Keratinocyte (primary cell): ENCODE data around the gene ONECUT2.

Experiments used
- EZH2 ChIP-seq: IDR thresholded peaks from one replicate; pipeline ENCODE4 v1.6.1; 2012; ENCODE audit warnings: inconsistent platforms, mild to moderate bottlenecking, low read length, moderate library complexity
- TF ChIP-seq, protein P1 (sequence below), 3 experiments: IDR thresholded peaks in 1 of 3; conservative IDR thresholded peaks in 1 of 3; optimal IDR thresholded peaks in 1 of 3; 2 replicates in 2 of 3; 3 replicates in 1 of 3; pipeline versions ENCODE3 to v1.5.1; 2011; ENCODE audit warnings: low read length in 3 of 3, mild to moderate bottlenecking in 3 of 3, moderate library complexity in 2 of 3, control low read depth in 1 of 3, inconsistent platforms in 1 of 3; ENCODE audit not compliant: insufficient read depth in 2 of 3; ENCODE audit errors: extremely low read depth in 1 of 3

DNA sequence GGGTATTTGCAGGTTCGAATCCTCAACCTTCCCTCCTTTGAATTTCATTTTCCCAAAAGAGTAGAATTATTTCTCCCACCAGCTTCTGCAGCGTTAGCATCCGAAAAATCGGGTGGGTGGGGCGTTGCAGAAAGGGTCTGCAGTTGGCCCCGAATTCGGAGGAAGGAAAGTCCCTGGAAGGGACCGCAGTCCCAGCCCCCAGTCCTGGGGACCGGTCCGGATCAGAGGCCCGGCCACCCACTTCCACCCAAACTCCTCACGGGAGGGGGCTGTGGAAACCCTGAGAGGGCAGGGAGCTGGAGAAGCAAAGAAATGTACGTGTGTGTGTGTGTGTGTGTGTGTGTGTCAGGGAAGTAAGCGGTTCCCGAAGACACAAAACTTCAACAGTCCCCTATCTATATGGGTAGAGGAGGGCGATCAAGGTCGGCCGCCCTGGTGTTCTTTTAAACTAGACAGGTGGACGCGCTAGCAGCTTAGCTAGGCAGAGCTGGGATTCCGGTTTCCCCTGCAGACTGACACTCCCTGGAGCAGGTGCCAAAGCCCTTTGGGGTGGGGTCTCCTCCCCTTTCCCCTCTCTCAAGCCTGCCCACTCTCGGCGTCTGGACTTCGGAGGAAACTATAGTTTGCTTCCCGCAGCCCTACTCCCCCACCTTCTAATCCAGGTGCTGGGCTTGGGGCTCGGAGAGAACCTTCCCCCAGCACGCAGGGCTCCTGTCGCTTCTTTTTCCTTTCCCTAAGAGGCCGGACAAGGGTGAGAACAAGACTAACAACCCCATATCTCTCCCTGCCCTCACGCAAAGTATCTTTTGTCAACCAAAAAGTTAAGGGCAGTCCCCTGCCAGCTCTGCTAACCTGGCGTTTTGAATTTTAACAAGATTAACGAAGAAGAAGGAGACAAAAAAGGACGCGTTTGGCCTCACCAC is 4.8 kb upstream of the ONECUT2 start:
- TF ChIP-seq, protein P1, sequence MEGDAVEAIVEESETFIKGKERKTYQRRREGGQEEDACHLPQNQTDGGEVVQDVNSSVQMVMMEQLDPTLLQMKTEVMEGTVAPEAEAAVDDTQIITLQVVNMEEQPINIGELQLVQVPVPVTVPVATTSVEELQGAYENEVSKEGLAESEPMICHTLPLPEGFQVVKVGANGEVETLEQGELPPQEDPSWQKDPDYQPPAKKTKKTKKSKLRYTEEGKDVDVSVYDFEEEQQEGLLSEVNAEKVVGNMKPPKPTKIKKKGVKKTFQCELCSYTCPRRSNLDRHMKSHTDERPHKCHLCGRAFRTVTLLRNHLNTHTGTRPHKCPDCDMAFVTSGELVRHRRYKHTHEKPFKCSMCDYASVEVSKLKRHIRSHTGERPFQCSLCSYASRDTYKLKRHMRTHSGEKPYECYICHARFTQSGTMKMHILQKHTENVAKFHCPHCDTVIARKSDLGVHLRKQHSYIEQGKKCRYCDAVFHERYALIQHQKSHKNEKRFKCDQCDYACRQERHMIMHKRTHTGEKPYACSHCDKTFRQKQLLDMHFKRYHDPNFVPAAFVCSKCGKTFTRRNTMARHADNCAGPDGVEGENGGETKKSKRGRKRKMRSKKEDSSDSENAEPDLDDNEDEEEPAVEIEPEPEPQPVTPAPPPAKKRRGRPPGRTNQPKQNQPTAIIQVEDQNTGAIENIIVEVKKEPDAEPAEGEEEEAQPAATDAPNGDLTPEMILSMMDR (optimal IDR thresholded peaks at IDR 0.05 in 1 of 3, IDR thresholded peaks at IDR 0.05 in 1 of 3, conservative IDR thresholded peaks at IDR 0.05 in 1 of 3; ENCODE audit: extremely low read depth in 1 of 3, insufficient read depth in 2 of 3, low read length in 3 of 3): no peak
- TF ChIP-seq EZH2: peak; percentile 69
